AG04450 (cell line): ENCODE results near the gene CRIM1. TPM values are rescaled to one million over a fixed set of nuclear protein-coding genes. Genes with fewer than 3 reads are reported as not detected.
"Not testable (repeated sequence)": the region's sequence is repeated elsewhere in the genome, so short reads cannot be mapped to it uniquely, and the experiment has no call there.

Source experiments
- CTCF ChIA-PET: fragments of 300-600, 350-600 bp; formaldehyde crosslinking; extraction: SDS; loops from one replicate; lab custom pipeline; 2022; ENCODE audit warnings: antibody characterized with exemption, inconsistent platforms; lab: Charles Lee
- POLR2A ChIA-PET: fragments of 350-600 bp; formaldehyde crosslinking; extraction: SDS; loops from one replicate; lab custom pipeline; 2021; ENCODE audit warnings: antibody characterized with exemption, inconsistent platforms; lab: Yijun Ruan, JAX
- DNase-seq: peaks from one replicate; pipeline ENCODE4 v3.0.0-alpha.2; 2011; ENCODE audit warnings: low read depth, low spot score
- H3K27ac ChIP-seq: one replicate; pipeline ENCODE4 v1.5.1; 2012; ENCODE audit warnings: low read depth, low read length, control low read depth
- H3K27me3 ChIP-seq: one replicate; pipeline ENCODE4 v1.6.0; 2012; ENCODE audit warnings: low read length; ENCODE audit not compliant: control insufficient read depth, insufficient read depth
- H3K4me3 ChIP-seq: 2 replicates; pipeline ENCODE4 v1.5.1; 2011; ENCODE audit warnings: mild to moderate bottlenecking, low read depth, low read length, control low read depth
- H3K9me3 ChIP-seq: 2 replicates; pipeline ENCODE4 v1.5.1; 2012; ENCODE audit warnings: low read length; ENCODE audit not compliant: control insufficient read depth, insufficient read depth
- polyA plus RNA-seq: library from polyadenylated mRNA; depleted of rRNA; stranded (reverse); fragments of >200 nt; gene quantifications from 2 replicates; pipeline ENCODE4 v1.2.3, GENCODE V29; 2011
- TF ChIP-seq, protein P1 (sequence below): IDR thresholded peaks from 2 replicates; pipeline ENCODE4 v1.5.1; 2011; ENCODE audit warnings: low read depth, low read length, control low read depth, inconsistent platforms

Gene CRIM1
- polyA plus RNA-seq, 1 experiment, result 142 TPM

- DNase-seq, result no peak
- CTCF ChIA-PET, result interaction anchor here (1.5 to 2.1 kb wide), 3 partner anchors 9 to 99 kb away, joined by 3 to 8 read pairs (median 5); no protein-coding TSS in a partner anchor
- H3K27me3 ChIP-seq, result no peaks in the 10 kb centered on the region
- TF ChIP-seq, protein P1, sequence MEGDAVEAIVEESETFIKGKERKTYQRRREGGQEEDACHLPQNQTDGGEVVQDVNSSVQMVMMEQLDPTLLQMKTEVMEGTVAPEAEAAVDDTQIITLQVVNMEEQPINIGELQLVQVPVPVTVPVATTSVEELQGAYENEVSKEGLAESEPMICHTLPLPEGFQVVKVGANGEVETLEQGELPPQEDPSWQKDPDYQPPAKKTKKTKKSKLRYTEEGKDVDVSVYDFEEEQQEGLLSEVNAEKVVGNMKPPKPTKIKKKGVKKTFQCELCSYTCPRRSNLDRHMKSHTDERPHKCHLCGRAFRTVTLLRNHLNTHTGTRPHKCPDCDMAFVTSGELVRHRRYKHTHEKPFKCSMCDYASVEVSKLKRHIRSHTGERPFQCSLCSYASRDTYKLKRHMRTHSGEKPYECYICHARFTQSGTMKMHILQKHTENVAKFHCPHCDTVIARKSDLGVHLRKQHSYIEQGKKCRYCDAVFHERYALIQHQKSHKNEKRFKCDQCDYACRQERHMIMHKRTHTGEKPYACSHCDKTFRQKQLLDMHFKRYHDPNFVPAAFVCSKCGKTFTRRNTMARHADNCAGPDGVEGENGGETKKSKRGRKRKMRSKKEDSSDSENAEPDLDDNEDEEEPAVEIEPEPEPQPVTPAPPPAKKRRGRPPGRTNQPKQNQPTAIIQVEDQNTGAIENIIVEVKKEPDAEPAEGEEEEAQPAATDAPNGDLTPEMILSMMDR, result no peak
- no peaks in the 10 kb centered on the region; the same call in 1 of the 2 replicates for H3K9me3 ChIP-seq
- POLR2A ChIA-PET, result no interaction called here
- H3K4me3 ChIP-seq, result no peak overlapping the region
- no peak overlapping the region for H3K27ac ChIP-seq
These were observed 5.8 kb downstream of the CRIM1 start for GRCh38 chr2:36361396-36361795.

- Histone ChIP-seq H3K4me3 (peak overlapping the region; percentile 29; the same call in 1 of the 2 replicates), H3K27me3 (no peaks in the 10 kb centered on the region), H3K27ac (peak overlapping the region; percentile 72), H3K9me3 (no peaks in the 10 kb centered on the region; the same call in 1 of the 2 replicates)
- ChIA-PET POLR2A (interaction anchor here (0.6 to 0.9 kb wide), 3 partner anchors 10 to 334 kb away, joined by 3 to 4 read pairs (median 3); partner anchors contain the start of gene VIT), CTCF (interaction anchor here (1.2 to 2.1 kb wide), 4 partner anchors 9 to 302 kb away, joined by 3 to 8 read pairs (median 4); no protein-coding TSS in a partner anchor)
- TF ChIP-seq, protein P1, result no peak
- no peak for DNase-seq
These were observed 6.7 kb downstream of the CRIM1 start for GRCh38 chr2:36362291-36362690.

DNA sequence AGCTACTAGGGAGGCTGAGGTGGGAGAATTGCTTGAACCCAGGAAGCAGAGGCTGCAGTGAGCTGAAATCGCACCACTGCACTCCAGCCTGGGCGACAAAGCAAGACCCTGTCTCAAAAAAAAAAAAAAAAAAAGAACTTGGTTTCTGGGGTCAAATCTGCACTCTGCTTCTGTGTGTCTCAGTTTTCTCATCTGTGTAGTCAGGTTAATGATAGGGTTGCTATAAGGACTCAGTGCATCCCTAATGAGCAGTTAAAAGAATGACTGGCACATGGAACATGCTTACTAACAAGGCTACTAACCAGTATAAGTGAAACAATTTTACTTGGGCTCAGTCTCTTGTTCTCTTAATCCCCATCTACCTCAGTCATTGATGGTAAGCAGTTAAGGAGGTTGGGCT is 7.5 kb downstream of the CRIM1 start:
- H3K27me3 ChIP-seq, H3K9me3 ChIP-seq, DNase-seq, H3K27ac ChIP-seq, H3K4me3 ChIP-seq: not testable (repeated sequence)
- POLR2A ChIA-PET, result interaction anchor here (0.6 kb wide), 1 partner anchor 333 kb away, joined by 4 read pairs; the partner anchor contains the start of gene VIT
- CTCF ChIA-PET, result interaction anchor here (1.2 to 2.1 kb wide), 2 partner anchors 97 to 302 kb away, joined by 3 to 8 read pairs; no protein-coding TSS in a partner anchor

DNA sequence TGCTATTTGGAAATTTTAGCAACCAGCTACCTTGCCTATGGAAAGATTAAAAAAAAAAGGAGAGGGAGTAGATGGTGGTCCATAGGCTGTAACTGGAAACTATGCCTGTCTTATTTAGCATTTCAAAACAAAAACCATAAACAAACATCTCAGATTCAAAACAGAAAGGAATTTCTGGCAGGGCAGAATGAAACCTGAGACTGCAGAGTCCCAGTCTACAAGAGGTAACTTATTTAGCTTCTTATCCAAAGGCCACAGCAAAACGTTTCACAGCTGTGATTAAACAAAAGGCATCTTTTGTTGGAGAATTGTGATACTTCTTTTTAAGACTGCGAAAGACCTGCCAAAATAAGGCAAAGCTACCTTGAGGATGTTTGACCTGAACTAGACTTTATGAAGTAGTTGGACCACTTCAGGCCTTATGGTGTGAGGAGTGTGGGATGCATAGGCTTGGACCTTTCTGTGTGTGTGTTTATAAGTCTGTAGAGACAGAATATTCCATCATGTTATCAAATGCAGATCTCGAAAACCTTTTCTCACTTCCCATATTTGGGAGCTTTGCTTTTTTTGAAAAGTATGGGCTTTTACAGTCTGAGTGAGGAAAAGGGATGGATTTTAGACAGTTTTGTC is 11.0 kb downstream of the CRIM1 start:
- no peak overlapping the region for H3K4me3 ChIP-seq
- TF ChIP-seq, protein P1, result no peak
- no peak overlapping the region for H3K27ac ChIP-seq
- no peaks in the 10 kb centered on the region for H3K9me3 ChIP-seq
- ChIA-PET CTCF (interaction anchor here (0.6 to 1.9 kb wide), 3 partner anchors 8 to 298 kb away, joined by 3 to 6 read pairs (median 5); no protein-coding TSS in a partner anchor), POLR2A (interaction anchor here (0.7 kb wide), 1 partner anchor 252 kb away, joined by 3 read pairs; no protein-coding TSS in a partner anchor)
- no peaks in the 10 kb centered on the region for H3K27me3 ChIP-seq
- DNase-seq, result no peak

DNA sequence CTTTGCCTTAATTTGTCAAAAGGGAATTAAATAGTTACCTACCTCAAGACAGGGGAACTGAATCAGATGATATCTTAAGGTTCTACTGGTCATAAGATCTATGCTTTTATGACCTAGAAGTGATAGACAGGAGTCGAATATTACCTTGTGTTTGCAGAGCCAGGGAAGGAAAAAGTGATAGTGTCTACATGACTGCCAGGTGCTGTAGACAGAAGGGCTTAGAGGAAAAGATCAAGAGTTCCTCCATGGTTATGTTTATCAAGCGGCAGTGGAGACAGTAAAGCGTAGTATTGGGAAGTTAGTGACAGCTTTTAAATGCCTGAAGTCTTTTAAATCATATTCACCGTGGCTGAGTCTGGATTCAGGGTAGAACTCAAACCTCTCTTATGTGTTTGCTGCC is 11.9 kb downstream of the CRIM1 start:
- ChIA-PET CTCF (interaction anchor here (0.6 to 1.9 kb wide), 3 partner anchors 9 to 298 kb away, joined by 3 to 6 read pairs (median 5); no protein-coding TSS in a partner anchor), POLR2A (interaction anchor here (1.2 kb wide), 1 partner anchor 12 kb away, joined by 4 read pairs; the partner anchor contains the start of gene CRIM1)
- TF ChIP-seq, protein P1, result no peak
- no peaks in the 10 kb centered on the region for H3K27me3 ChIP-seq
- no peak overlapping the region for H3K4me3 ChIP-seq
- H3K27ac ChIP-seq, result no peak overlapping the region
- no peaks in the 10 kb centered on the region for H3K9me3 ChIP-seq
- DNase-seq, result no peak
